Testis (tissue), 3 donors: ENCODE measurements around the gene DIO3. TPM values are rescaled to one million over a fixed set of nuclear protein-coding genes. Genes with fewer than 3 reads are reported as not detected.

Source experiments
- DNase-seq: peaks from one replicate; pipeline ENCODE4 v3.0.0-alpha.2; 2019
- H3K27ac ChIP-seq, 2 donors: fragments of 200-600 bp; sonication (generic); one replicate each; pipeline ENCODE4 v1.5.1; 2019
- H3K27me3 ChIP-seq: fragments of 200-600 bp; sonication (generic); one replicate; pipeline ENCODE4 v1.5.1; 2019
- H3K36me3 ChIP-seq: fragments of 200-600 bp; sonication (generic); one replicate; pipeline ENCODE4 v1.5.1; 2017; ENCODE audit warnings: low read depth; ENCODE audit errors: missing control alignments
- H3K4me1 ChIP-seq: fragments of 200-600 bp; sonication (generic); one replicate; pipeline ENCODE4 v1.5.1; 2019
- H3K4me3 ChIP-seq, 2 donors: fragments of 200-600 bp; sonication (generic); one replicate each; pipeline ENCODE4 v1.5.1; 2017 to 2019
- H3K9me3 ChIP-seq: fragments of 200-600 bp; sonication (generic); one replicate; pipeline ENCODE4 v1.5.1; 2017
- POLR2A ChIP-seq: fragments of 450-650 bp; IDR thresholded peaks from one replicate; pipeline ENCODE4 v1.6.1; 2017; ENCODE audit warnings: antibody characterized with exemption, mild to moderate bottlenecking, moderate library complexity
- WGBS, 2 donors: methylation state at CpG; one replicate each; pipeline ENCODE4 v1.1.5; 2018; 5-methylcytosine and 5-hydroxymethylcytosine counted together
- intact Hi-C: fragments of 100-400 bp; cut with DNase I; formaldehyde crosslinking; loops from one replicate; pipeline ENCODE4 v1.15.1; 2023; ENCODE audit warnings: low total_unique reads
- polyA plus RNA-seq: library from polyadenylated mRNA; stranded (reverse); fragments of 350-450 nt; fragmentation: Illumina TruSeq; extraction: RNeasy Lipid Tissue Mini Kit (QIAGEN cat#74804); gene quantifications from one replicate; pipeline ENCODE4 v1.2.3, GENCODE V29; 2014; ENCODE audit warnings: low read depth, low replicate concordance; ENCODE audit not compliant: insufficient read depth
- total RNA-seq, 2 donors: library from RNA; depleted of rRNA; stranded (reverse); fragments of >200 nt; gene quantifications; one replicate each; pipeline ENCODE4 v1.2.3, GENCODE V29; 2016
- TF ChIP-seq, protein P1 (sequence below), 3 experiments: fragments of 450-650 bp in 2 of 3; fragments of 200-600 bp in 1 of 3; sonication (generic) in 1 of 3; IDR thresholded peaks; one replicate each; pipeline ENCODE4 v1.5.1; 2016 to 2019; ENCODE audit warnings: antibody characterized with exemption in 3 of 3, mild to moderate bottlenecking in 2 of 3, moderate library complexity in 1 of 3

The DIO3 gene
- total and polyA plus RNA-seq, 3 donors from 2014 or later, result 2.3 to 4.6 (median 2.4) TPM

- Histone ChIP-seq H3K4me3 (no peak overlapping the region), H3K27ac (no peak overlapping the region), H3K4me1 (no peaks in the 10 kb centered on the region), H3K27me3 (no peaks in the 10 kb centered on the region), H3K36me3 (no peaks in the 10 kb centered on the region), H3K9me3 (no peaks in the 10 kb centered on the region)
- DNase-seq, result no peak
- TF ChIP-seq POLR2A, result no peak
- WGBS, 2 donors, result 72 to 75% methylated on average over 11 to 18 of the region's 18 CpGs
- intact Hi-C loops, result no loop called here
These were observed 21.9 kb downstream of the DIO3 start for GRCh38 chr14:101583006-101583714.

GRCh38 chr14:101583715-101584054 is 22.4 kb downstream of the DIO3 start:
- Histone ChIP-seq H3K9me3 (no peaks in the 10 kb centered on the region), H3K27me3 (no peaks in the 10 kb centered on the region), H3K4me1 (peaks cover 1% of the 10 kb centered on the region), H3K4me3 (peak overlapping the region; percentile 41 to 58), H3K27ac (no peak overlapping the region), H3K36me3 (no peaks in the 10 kb centered on the region)
- no peak for DNase-seq
- intact Hi-C loops, result no loop called here
- TF ChIP-seq POLR2A, result no peak
- TF ChIP-seq, protein P1, sequence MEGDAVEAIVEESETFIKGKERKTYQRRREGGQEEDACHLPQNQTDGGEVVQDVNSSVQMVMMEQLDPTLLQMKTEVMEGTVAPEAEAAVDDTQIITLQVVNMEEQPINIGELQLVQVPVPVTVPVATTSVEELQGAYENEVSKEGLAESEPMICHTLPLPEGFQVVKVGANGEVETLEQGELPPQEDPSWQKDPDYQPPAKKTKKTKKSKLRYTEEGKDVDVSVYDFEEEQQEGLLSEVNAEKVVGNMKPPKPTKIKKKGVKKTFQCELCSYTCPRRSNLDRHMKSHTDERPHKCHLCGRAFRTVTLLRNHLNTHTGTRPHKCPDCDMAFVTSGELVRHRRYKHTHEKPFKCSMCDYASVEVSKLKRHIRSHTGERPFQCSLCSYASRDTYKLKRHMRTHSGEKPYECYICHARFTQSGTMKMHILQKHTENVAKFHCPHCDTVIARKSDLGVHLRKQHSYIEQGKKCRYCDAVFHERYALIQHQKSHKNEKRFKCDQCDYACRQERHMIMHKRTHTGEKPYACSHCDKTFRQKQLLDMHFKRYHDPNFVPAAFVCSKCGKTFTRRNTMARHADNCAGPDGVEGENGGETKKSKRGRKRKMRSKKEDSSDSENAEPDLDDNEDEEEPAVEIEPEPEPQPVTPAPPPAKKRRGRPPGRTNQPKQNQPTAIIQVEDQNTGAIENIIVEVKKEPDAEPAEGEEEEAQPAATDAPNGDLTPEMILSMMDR (IDR thresholded peaks at IDR 0.05), result no peak
- 57 to 70% methylated on average over 6 to 7 of the region's 7 CpGs for WGBS, 2 donors

DNA sequence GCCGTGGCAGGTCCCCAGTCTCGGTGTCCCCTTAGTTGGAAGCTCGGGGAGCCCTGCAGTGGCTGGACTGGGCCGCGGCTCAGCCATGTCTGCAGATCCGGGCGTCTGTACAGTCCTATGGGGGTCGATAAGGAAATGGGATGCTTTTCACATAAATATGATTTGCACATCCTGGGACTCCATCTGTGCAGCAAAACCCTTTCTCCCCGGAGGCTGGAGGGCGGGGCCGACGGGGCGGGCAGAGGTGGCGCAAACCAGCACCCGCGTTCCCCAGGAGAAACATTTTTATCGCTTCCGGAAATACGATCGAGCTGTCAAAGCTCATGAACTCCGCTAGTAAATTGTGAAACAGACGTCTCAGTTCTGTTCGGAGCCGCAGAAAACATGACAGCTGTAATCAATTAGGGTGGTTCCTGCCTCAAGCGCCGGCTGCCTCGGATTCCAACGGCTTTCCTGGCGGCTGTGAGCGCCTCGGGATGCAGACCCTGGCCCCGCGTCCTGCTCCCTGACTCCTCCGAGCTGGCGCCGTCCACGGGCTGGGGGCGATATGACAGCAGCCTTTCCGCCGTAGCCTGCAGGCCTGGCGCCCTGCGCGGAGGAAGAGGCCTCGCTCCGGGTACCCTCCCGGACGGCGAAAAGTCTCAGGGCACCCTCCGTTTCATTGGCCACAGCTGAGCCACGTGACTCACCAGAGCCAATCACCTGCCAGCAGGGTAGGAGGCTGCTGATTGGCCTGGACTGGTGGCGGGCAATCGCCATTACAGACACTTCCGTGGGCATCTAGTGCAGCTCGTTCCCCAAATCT is 23.0 kb downstream of the DIO3 start:
- H3K36me3 ChIP-seq, result no peaks in the 10 kb centered on the region
- intact Hi-C loops, result no loop called here
- no peaks in the 10 kb centered on the region for H3K27me3 ChIP-seq
- H3K4me3 ChIP-seq, result peak overlapping the region; percentile 41 to 58
- 31 to 42% methylated on average over 36 to 54 of the region's 54 CpGs for WGBS, 2 donors
- peak; percentile 76 for DNase-seq
- H3K9me3 ChIP-seq, result no peaks in the 10 kb centered on the region
- peaks cover 7% of the 10 kb centered on the region for H3K4me1 ChIP-seq
- no peak for TF ChIP-seq POLR2A
- TF ChIP-seq, protein P1 (IDR thresholded peaks at IDR 0.05), result peak in 1 of 3 experiments; percentile 11
- no peak overlapping the region for H3K27ac ChIP-seq

- DNase-seq, result no peak
- TF ChIP-seq POLR2A, result no peak
- TF ChIP-seq, protein P1 (IDR thresholded peaks at IDR 0.05), result no peak
- WGBS, 2 donors, result 31 to 44% methylated on average over 6 of the region's 6 CpGs
These were observed 23.9 kb downstream of the DIO3 start for GRCh38 chr14:101585211-101585610.

DNA sequence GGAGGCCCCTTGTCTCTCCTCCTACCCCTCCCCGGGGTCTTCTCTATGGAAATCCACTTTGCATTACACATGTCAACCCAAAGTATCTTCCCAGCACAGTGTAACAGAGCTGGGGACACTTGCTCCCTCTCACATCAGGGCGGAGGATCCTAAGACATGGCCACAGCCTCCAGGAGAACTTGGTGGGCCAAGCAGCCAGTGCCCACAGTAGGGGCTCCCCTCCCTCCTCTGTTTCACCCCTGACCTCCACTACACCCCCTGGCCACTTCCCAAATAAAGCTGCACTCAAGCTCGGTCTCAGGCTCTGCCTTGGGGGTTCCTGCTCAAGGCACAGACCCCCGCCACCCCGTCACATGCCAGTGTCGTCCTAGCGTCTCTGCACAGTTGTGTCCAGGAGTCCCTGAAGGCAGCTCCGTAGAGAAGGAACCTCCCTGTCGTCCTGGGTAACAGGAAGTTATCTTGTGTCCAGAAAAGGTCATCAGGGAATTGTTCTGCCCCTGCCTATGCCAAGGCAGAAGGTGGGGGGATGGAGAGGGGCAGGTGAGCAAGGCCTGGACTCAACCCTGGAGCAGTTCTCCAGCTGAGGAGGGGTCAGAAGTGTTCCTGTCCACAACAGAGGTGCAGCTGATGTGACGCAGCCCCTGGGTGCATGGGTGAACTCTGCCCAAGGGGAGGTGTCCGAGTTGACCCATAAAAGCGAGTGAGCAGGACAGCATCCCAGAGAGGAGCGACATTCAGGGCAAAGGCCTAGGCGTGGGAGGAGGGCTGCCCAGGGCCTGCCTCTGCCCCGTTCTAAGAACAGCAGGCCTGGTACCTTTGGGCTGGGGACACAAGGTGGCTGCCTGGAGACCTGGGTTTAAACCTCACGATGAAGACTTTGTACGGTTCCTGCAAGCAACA is 25.5 kb downstream of the DIO3 start:
- intact Hi-C loops, result no loop called here
- Histone ChIP-seq H3K9me3 (no peaks in the 10 kb centered on the region), H3K27ac (no peak overlapping the region), H3K27me3 (no peaks in the 10 kb centered on the region), H3K36me3 (no peaks in the 10 kb centered on the region), H3K4me1 (peaks cover 10% of the 10 kb centered on the region), H3K4me3 (no peak overlapping the region)
- 79 to 84% methylated on average over 17 of the region's 17 CpGs for WGBS, 2 donors
- TF ChIP-seq, protein P1 (IDR thresholded peaks at IDR 0.05), result no peak
- no peak for TF ChIP-seq POLR2A
- no peak for DNase-seq

More at GRCh38 chr14:101585211-101585610, 23.9 kb downstream of the DIO3 start:
- Histone ChIP-seq H3K27me3 (no peaks in the 10 kb centered on the region), H3K36me3 (no peaks in the 10 kb centered on the region), H3K4me3 (peak overlapping the region in 1 of 2 donors; percentile 58), H3K9me3 (no peaks in the 10 kb centered on the region), H3K27ac (no peak overlapping the region), H3K4me1 (peaks cover 10% of the 10 kb centered on the region)
- intact Hi-C loops, result no loop called here
